Measurements from ENCODE around the gene SIPA1L3.

- TF ChIP-seq CTCF (IDR thresholded peaks at IDR 0.05), result no peak
- no peak for TF ChIP-seq POLR2A (IDR thresholded peaks at IDR 0.05)
Observed at GRCh38 chr19:38228005-38228377, 321.0 kb downstream of the SIPA1L3 start.

All from lower leg skin (tissue), 3 donors.